CD4-positive, alpha-beta T cell treated with Interferon gamma for 1 hour (primary cell): ENCODE results near the gene DUSP12.

Experiments used
- DNase-seq: peaks from one replicate; pipeline ENCODE4 v3.0.0-alpha.2; 2020

DUSP12 gene

DNA sequence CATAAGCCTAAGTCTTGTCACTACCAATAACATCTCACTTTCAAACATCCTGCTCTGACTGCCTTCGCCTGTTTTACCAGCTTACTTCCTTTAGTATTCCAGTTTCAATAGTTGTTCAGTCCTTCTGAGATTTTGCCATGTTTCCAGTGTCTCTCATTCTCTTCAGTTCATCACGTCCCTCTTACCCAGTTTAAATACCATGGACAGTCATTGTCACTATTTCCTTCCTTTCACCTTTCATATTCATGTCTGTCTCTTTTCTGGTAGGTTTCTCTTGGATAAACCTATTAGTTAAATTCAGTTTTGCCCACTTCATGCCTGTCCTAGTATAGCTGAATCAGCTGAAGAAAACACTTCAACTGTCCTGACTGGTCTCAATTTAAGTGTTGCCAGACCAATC lies 22.4 kb downstream of the DUSP12 start:
- DNase-seq: no peak

DNA sequence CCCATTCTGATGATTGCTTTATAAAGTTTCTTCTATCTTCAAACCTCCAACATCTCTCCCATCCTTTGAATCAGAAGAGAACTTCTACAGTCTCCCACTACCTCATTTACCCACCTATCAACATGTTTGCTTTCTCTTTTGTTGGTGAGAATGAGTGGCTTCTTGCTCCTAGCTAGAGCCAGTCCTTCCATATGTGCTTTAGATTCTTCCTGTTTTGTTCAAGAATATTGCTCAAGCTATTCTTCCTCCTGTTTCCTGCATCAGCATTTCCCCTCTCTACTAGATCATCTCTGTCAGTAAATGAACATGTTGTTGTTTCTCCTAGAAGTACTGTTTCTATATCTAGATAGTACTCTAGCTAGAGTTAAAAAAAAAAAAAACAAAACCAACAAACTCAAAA lies 22.8 kb downstream of the DUSP12 start:
- no peak for DNase-seq

DNA sequence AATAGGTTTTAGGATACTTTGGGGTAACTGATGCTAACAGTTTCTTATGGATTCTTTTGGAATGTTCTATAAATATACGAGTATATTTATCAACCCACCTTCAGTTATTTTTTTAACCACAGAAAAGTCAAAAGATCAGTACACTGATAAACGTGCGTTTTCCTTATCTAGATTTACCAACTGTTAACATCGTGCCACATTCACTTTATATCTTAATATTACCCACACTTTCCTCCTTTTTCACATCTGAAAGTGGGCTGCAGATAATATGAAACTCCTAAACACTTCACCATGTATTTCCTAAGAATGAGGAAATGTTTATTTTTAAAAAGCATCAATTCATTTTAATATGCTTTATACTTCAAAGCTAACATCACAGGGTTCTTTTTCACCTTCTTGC lies 24.2 kb downstream of the DUSP12 start:
- no peak for DNase-seq

GRCh38 chr1:161777261-161777660 lies 27.7 kb downstream of the DUSP12 start:
- DNase-seq: no peak

DNA sequence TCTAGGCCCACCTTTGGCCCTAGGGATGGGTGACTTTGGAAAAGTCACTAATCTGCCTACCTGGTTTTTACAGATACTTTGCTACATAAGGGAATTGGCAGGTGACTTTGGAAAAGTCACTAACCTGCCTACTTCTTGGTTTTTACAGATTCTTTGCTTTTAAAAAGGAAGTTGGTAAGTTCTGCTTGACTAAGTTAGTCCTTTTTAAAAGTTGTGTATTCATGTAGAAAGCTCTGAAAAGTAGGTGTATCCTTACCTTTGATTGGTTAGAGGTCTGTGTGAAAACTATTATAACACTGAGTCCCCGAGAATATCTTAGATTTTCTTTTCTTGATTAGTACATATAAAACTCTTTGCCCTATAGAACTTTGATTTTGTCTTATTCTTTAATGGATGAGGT lies 28.9 kb downstream of the DUSP12 start:
- DNase-seq: no peak

DNA sequence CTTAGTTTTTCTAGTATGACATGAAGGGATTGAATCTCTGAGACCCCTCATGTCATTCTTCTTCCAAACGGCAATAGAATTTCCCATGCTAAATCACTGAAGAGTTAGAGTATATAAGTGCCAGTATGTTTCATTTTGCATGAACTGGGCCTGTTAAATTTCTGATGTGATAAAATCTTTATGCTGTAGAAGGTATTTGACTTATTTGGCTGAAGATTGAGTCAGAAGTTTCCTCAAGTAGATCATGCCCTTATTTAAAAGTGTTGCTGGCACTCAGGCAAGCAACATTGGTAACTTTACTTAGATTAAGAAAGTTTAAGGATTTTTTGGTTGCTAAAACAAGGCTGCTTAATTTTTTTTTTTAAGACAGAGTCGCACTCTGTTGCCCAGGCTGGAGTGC lies 29.8 kb downstream of the DUSP12 start:
- DNase-seq: no peak

DNA sequence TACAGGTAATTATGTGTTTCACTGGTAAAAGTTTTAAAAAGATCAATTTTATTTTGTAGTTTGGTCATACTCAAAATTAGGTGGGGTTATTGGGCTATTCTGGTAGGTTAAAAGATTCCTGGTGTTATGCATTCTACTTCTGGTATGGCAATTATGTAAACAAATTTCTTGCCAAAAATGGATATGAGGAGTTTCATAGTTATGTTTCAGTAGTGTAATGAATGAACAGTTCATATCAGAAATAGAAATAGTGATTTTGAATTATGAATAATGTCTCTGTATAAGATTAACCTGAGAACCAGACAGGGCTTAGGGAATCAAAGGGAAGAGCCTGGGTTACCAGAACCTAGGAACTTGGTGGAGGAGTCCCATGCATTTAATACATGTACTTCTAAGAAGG lies 32.4 kb downstream of the DUSP12 start:
- no peak for DNase-seq

GRCh38 chr1:161782886-161783285 lies 33.3 kb downstream of the DUSP12 start:
- DNase-seq: no peak

- no peak for DNase-seq
Measured at GRCh38 chr1:161784968-161785367, 35.4 kb downstream of the DUSP12 start.

GRCh38 chr1:161787355-161787754 lies 37.8 kb downstream of the DUSP12 start:
- DNase-seq: no peak

- no peak for DNase-seq
Measured at GRCh38 chr1:161790587-161791317, 41.2 kb downstream of the DUSP12 start.

DNA sequence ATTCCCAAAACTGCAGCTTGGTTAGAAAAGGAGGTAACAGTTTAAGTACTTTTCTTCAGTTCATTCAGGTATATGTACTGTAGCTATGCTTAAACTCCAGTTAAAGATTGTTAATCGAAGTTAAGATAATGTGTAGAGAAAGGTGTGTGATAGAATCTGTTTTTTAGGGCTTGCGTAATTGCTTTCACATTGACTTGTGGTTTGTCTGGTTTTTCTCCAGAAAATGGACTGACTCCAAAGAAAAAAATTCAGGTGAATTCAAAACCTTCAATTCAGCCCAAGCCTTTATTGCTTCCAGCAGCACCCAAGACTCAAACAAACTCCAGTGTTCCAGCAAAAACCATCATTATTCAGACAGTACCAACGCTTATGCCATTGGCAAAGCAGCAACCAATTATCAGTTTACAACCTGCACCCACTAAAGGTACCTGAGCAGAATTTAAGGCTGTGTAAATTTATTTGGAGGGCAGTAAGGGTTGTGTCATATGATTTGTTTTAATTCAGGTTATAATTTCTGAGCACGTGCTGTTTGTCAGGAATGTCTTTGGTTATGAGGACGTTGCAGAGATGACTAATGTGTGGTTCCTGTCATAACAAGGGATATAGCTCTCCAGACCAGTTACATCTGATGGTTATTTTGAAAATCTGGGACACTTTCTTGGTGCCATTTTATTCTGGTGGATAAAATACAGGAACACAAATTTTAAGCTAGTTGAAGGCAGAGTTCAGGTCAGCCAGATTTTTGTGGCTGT lies 42.5 kb downstream of the DUSP12 start:
- DNase-seq: no peak

GRCh38 chr1:161792740-161793139 lies 43.2 kb downstream of the DUSP12 start:
- no peak for DNase-seq

- no peak for DNase-seq
Measured at GRCh38 chr1:161799792-161800191, 50.2 kb downstream of the DUSP12 start.

- no peak for DNase-seq
Measured at GRCh38 chr1:161801955-161802354, 52.4 kb downstream of the DUSP12 start.

GRCh38 chr1:161803181-161803580 lies 53.6 kb downstream of the DUSP12 start:
- DNase-seq: no peak

DNA sequence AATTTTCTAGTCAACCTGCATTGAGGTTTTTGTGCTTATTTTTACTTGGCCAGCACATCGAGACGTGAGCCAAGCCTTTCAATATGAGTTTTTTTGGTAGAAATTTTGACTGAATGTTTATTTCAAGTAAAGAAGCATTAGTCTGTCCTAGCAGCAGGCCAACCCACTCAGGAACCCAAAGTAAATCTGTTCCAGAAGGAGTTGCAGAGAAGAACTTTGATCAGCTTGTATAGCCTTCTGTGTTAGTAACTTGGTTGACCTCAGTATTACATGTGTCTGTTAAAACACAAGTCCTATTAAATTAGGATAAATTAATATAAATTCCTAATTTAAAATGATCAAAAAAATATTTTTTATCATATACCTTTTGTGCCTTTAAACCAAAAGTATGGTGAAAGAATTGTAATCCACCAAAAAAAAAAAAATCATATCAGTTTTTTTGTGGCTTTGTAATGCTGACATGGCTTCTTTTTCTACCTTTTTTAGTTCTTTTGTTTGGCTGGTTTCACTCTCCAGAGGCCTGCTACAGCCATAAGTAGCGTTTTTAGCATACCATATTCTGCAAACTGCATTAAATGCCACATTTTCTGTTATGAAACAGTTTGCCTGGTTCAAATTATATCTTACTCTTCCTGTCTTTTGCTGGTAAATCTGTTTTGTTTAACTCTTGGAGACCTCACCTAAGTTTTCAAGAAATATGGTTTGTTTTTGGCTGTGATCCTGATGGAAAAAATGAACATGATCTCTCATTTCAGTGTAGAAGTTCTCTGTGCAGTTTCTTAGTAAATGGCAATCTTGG lies 56.0 kb downstream of the DUSP12 start:
- no peak for DNase-seq
